Uterus (tissue), 4 donors: Measurements from ENCODE around the gene TICAM2. TPM values are rescaled to one million over a fixed set of nuclear protein-coding genes. Genes with fewer than 3 reads are reported as not detected.
A peak's percentile ranks its signal among the peaks of the same experiment; 100 is the strongest.
"Not testable (repeated sequence)": the region's sequence is repeated elsewhere in the genome, so short reads cannot be mapped to it uniquely, and the experiment has no call there.

ENCODE experiments used
- DNase-seq, 2 donors: peaks; one replicate each; pipeline ENCODE4 v3.0.0-alpha.2; 2019 to 2020
- H3K27ac ChIP-seq, 2 donors: fragments of 200-600 bp; sonication (generic); 1 replicate in 1 of 2; 2 replicates in 1 of 2; pipeline ENCODE4 v1.5.1; 2016 to 2018
- H3K27me3 ChIP-seq, 2 donors: fragments of 200-600 bp; sonication (generic); one replicate each; pipeline ENCODE4 v1.5.1; 2018 to 2019; ENCODE audit warnings: control low read depth in 1 of 2
- H3K36me3 ChIP-seq, 2 donors: fragments of 200-600 bp; sonication (generic); one replicate each; pipeline ENCODE4 v1.5.1; 2019; ENCODE audit warnings: control low read depth in 1 of 2
- H3K4me1 ChIP-seq, 2 donors: fragments of 200-600 bp; sonication (generic); one replicate each; pipeline ENCODE4 v1.5.1; 2018 to 2019; ENCODE audit warnings: control low read depth in 1 of 2
- H3K4me3 ChIP-seq, 2 donors: fragments of 200-600 bp; sonication (generic); 1 replicate in 1 of 2; 2 replicates in 1 of 2; pipeline ENCODE4 v1.5.1; 2018 to 2019; ENCODE audit warnings: mild to moderate bottlenecking in 1 of 2
- H3K9me3 ChIP-seq, 2 donors: fragments of 200-600 bp; sonication (generic); one replicate each; pipeline ENCODE4 v1.5.1; 2019; ENCODE audit warnings: control low read depth in 1 of 2
- CTCF ChIP-seq, 4 experiments: fragments of 200-600 bp in 2 of 4; fragments of 450-650 bp in 2 of 4; sonication (generic) in 2 of 4; IDR thresholded peaks; one replicate each; pipeline ENCODE4 v1.5.1; 2016 to 2019; ENCODE audit warnings: antibody characterized with exemption in 4 of 4, mild to moderate bottlenecking in 2 of 4, moderate library complexity in 1 of 4
- POLR2A ChIP-seq, 2 donors: fragments of 450-650 bp; IDR thresholded peaks; one replicate each; pipeline ENCODE4 v1.6.1; 2016; ENCODE audit warnings: antibody characterized with exemption in 2 of 2, mild to moderate bottlenecking in 1 of 2, moderate library complexity in 1 of 2
- intact Hi-C: fragments of 100-400 bp; cut with DNase I; formaldehyde crosslinking; loops from one replicate; pipeline ENCODE4 v1.15.1; 2023; ENCODE audit warnings: low total_unique reads
- total RNA-seq, 4 donors: library from RNA; depleted of rRNA in 3 of 4; stranded (reverse); fragments of >200 nt in 3 of 4; gene quantifications; one replicate each; pipeline versions ENCODE4 v1.1.0 to v1.2.4, GENCODE V29; 2014 to 2023
- donor health status: DM: yes; HTN: yes; CAD: no.

TICAM2 gene
- total RNA-seq, result 10 to 100 TPM in 2 of 4 donors, 1 to 10 TPM in 1, not detected in 1; 5.4 to 14.0 (median 13.5) TPM

DNA sequence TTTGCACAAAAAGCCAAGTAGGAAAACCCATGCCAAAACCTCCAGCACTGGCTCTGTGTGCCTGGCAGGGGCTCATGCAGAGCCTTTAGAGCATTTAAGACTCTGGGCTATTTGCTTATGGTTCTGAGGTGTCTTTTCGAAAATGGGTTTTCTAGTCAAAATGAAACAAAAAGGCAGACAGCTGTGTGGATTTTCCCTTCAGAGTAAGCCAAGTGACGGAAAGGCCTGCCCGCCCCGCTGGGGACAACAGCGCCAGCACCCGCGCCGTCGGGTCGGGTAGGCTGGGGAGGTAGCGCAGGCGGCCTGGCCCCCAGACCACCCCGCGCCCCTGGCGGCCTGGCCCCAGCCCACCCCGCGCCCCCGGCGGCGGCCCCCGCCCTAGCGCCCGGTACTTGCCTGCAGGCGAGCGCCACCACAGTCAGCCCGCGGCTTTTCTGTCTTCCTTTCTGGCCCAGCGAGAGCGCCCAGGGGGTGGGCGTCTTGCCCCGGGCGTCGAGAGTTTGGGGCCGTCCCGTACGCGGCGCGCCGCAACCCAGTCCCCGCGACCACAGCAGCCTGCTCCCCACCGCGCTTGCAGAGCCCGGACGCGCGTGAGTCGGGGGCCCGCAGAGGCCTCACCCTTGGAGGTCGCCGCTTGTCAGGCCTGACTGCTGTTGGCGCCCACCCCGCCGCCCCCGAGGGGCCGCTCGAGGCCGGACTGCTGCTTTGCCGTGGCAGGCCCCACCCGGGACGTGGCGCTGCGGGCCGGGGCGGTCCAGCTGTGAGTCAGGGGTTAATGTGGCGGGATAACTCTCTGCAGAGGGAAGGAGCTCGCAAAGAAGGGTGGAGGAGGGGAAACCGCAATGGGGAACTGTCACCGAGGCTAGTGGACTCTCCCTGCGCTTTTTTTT, at the start of gene TICAM2:
Gene TICAM2 (minus strand): TSS at position 779 of the 890 bp plus-strand sequence. CDS start 21,223 bp downstream, outside the sequence.
- H3K4me1 ChIP-seq, result peaks cover 4 to 9% of the 10 kb centered on the region in 2 donors
- H3K27me3 ChIP-seq, result no peaks in the 10 kb centered on the region
- peak within 1 kb of the TSS; percentile 46 to 98 for H3K4me3 ChIP-seq
- intact Hi-C loops, result no loop called here
- H3K9me3 ChIP-seq, result no peaks in the 10 kb centered on the region
- TF ChIP-seq POLR2A (IDR thresholded peaks at IDR 0.05) (peak in 1 of 2 donors; percentile 10), CTCF (IDR thresholded peaks at IDR 0.05) (peak in 2 of 4 experiments; percentile 13 to 63)
- DNase-seq, result peak; percentile 61 to 64
- no peaks in the 10 kb centered on the region for H3K36me3 ChIP-seq
- peak within 1 kb of the TSS; percentile 89 to 98 for H3K27ac ChIP-seq

DNA sequence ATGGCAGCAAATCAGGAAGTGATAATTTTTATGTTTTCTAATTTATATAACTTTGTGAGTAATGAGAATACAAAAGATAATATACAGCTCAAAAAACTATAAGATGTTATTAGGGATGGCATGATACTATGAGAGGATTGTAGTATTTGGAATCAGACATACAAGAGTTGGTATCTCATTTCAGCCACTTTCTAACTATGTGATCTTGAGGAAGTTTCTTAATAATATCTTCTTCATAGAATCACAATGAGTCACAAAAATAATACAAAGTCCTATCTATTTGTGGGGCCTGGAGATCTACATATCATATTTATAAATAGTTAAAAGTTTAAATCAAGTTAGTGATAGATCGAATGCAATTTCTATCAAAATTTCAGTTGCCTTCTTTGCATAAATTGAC, 47.3 kb upstream of the TICAM2 start:
- intact Hi-C loops, result no loop called here
- no peak for DNase-seq
- H3K4me1 ChIP-seq, result no peaks in the 10 kb centered on the region
- no peak overlapping the region for H3K4me3 ChIP-seq
- no peaks in the 10 kb centered on the region for H3K36me3 ChIP-seq
- no peaks in the 10 kb centered on the region for H3K27me3 ChIP-seq
- H3K27ac ChIP-seq, result no peak overlapping the region
- no peaks in the 10 kb centered on the region for H3K9me3 ChIP-seq
- no peak for TF ChIP-seq POLR2A (IDR thresholded peaks at IDR 0.05)
- no peak for TF ChIP-seq CTCF (IDR thresholded peaks at IDR 0.05)

DNA sequence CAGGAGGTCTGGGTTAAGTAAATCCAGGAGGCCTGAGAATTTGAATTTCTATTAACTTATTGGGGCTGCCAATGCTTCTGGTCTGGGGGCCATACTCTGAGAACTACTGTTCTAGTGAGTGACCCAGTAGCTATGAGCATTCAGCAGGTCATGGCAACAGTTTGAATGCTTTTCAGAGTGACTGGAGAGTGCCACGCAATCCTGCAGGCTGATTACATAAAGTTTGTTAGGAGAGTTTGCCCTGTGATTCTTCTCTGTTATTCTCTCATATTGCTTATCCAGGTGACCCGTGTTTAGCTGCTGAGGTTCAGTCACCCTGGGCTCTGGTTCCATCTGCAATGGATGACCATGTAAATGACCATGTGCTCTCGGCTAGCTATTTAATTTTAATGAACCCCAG, 45.8 kb upstream of the TICAM2 start:
- Histone ChIP-seq H3K36me3 (no peaks in the 10 kb centered on the region), H3K27ac (no peak overlapping the region), H3K4me3 (no peak overlapping the region), H3K27me3 (no peaks in the 10 kb centered on the region), H3K4me1 (no peaks in the 10 kb centered on the region), H3K9me3 (no peaks in the 10 kb centered on the region)
- intact Hi-C loops, result no loop called here
- no peak for DNase-seq
- TF ChIP-seq CTCF (IDR thresholded peaks at IDR 0.05), result no peak
- TF ChIP-seq POLR2A (IDR thresholded peaks at IDR 0.05), result no peak

- H3K36me3 ChIP-seq, DNase-seq, H3K27ac ChIP-seq, intact Hi-C loops, H3K27me3 ChIP-seq, H3K9me3 ChIP-seq, H3K4me1 ChIP-seq, H3K4me3 ChIP-seq: not testable (repeated sequence)
Measured at GRCh38 chr5:115645386-115645785, 43.1 kb upstream of the TICAM2 start.

DNA sequence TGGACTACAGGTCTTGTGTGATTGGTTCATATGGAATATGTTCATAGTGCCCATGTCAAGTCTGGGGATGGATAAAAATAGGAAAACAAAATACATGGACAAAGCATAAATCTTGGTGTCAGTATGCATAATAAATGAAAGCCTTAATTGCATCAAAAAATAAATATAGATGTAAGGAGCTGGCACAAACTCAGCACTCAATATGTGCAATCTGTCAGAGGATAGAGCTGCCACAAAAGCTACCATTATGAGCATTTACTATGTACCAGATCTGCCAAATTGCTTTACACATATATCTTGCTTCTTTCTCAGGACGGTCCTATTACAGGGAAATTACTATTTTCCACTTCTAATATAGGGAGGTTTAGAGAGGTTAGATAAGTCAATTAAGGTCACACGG, 41.8 kb upstream of the TICAM2 start:
- Histone ChIP-seq H3K4me3 (no peak overlapping the region), H3K27me3 (no peaks in the 10 kb centered on the region), H3K4me1 (no peaks in the 10 kb centered on the region), H3K9me3 (no peaks in the 10 kb centered on the region), H3K36me3 (no peaks in the 10 kb centered on the region), H3K27ac (no peak overlapping the region)
- intact Hi-C loops, result no loop called here
- no peak for TF ChIP-seq POLR2A (IDR thresholded peaks at IDR 0.05)
- no peak for TF ChIP-seq CTCF (IDR thresholded peaks at IDR 0.05)
- no peak for DNase-seq
